ENCODE data around the gene PHLDB2. TPM values are rescaled to one million over a fixed set of nuclear protein-coding genes. Genes with fewer than 3 reads are reported as not detected.

Gene PHLDB2
- total RNA-seq, 1 donor from 2014 or later: 0.98 TPM

- Mint-ChIP-seq H3K27ac (no peak overlapping the region), H3K4me1 (peaks cover 21% of the 10 kb centered on the region), H3K4me3 (no peak overlapping the region), H3K9me3 (no peaks in the 10 kb centered on the region), H3K36me3 (ENCODE audit: low read depth) (no peaks in the 10 kb centered on the region), H3K27me3 (peaks cover 59% of the 10 kb centered on the region)
- no peak for DNase-seq
- intact Hi-C loops (cut with micrococcal nuclease): no loop called here
Measured at GRCh38 chr3:111857474-111857873, 1.6 kb upstream of the PHLDB2 start.

GRCh38 chr3:111858642-111859041 lies 423 bp upstream of the PHLDB2 start:
- H3K4me1 Mint-ChIP-seq: peaks cover 21% of the 10 kb centered on the region
- no peaks in the 10 kb centered on the region for H3K9me3 Mint-ChIP-seq
- peaks cover 71% of the 10 kb centered on the region for H3K27me3 Mint-ChIP-seq
- H3K4me3 Mint-ChIP-seq: peak overlapping the region; percentile 89
- no peaks in the 10 kb centered on the region for H3K36me3 Mint-ChIP-seq (ENCODE audit: low read depth)
- intact Hi-C loops (cut with micrococcal nuclease): no loop called here
- no peak for DNase-seq
- H3K27ac Mint-ChIP-seq: no peak overlapping the region

- Mint-ChIP-seq H3K27me3 (peaks cover 74% of the 10 kb centered on the region), H3K4me3 (peak overlapping the region; percentile 89), H3K27ac (peak overlapping the region; percentile 18), H3K4me1 (peaks cover 21% of the 10 kb centered on the region), H3K9me3 (no peaks in the 10 kb centered on the region), H3K36me3 (ENCODE audit: low read depth) (no peaks in the 10 kb centered on the region)
- peak; percentile 84 for DNase-seq
- intact Hi-C loops (cut with micrococcal nuclease): loop anchor here (1.0 to 2.0 kb wide), 2 partner anchors 107 to 143 kb away; no protein-coding TSS in a partner anchor
Measured at GRCh38 chr3:111859974-111860859, 1.2 kb downstream of the PHLDB2 start.

GRCh38 chr3:111861391-111861790 lies 2.3 kb downstream of the PHLDB2 start:
- H3K27me3 Mint-ChIP-seq: peaks cover 70% of the 10 kb centered on the region
- intact Hi-C loops (cut with micrococcal nuclease): loop anchor here (2.0 kb wide), 1 partner anchor 105 kb away; no protein-coding TSS in a partner anchor

GRCh38 chr3:111862415-111862814 lies 3.4 kb downstream of the PHLDB2 start:
- Mint-ChIP-seq H3K27me3 (peaks cover 61% of the 10 kb centered on the region), H3K36me3 (ENCODE audit: low read depth) (no peaks in the 10 kb centered on the region), H3K27ac (no peak overlapping the region), H3K4me1 (peaks cover 21% of the 10 kb centered on the region), H3K4me3 (no peak overlapping the region), H3K9me3 (no peaks in the 10 kb centered on the region)
- intact Hi-C loops (cut with micrococcal nuclease): no loop called here
- DNase-seq: no peak

More at GRCh38 chr3:111861391-111861790, 2.3 kb downstream of the PHLDB2 start:
- Mint-ChIP-seq H3K9me3 (no peaks in the 10 kb centered on the region), H3K4me3 (peak overlapping the region; percentile 89), H3K36me3 (ENCODE audit: low read depth) (no peaks in the 10 kb centered on the region), H3K27ac (no peak overlapping the region), H3K4me1 (peaks cover 21% of the 10 kb centered on the region)
- DNase-seq: no peak

GRCh38 chr3:111862974-111863373 lies 3.9 kb downstream of the PHLDB2 start:
- peaks cover 21% of the 10 kb centered on the region for H3K4me1 Mint-ChIP-seq
- H3K4me3 Mint-ChIP-seq: no peak overlapping the region
- peaks cover 56% of the 10 kb centered on the region for H3K27me3 Mint-ChIP-seq
- H3K27ac Mint-ChIP-seq: no peak overlapping the region
- H3K36me3 Mint-ChIP-seq (ENCODE audit: low read depth): no peaks in the 10 kb centered on the region
- no peak for DNase-seq
- intact Hi-C loops (cut with micrococcal nuclease): no loop called here
- H3K9me3 Mint-ChIP-seq: no peaks in the 10 kb centered on the region

GRCh38 chr3:111863942-111864694 lies 5.1 kb downstream of the PHLDB2 start:
- intact Hi-C loops (cut with micrococcal nuclease): no loop called here
- Mint-ChIP-seq H3K27me3 (peaks cover 52% of the 10 kb centered on the region), H3K4me1 (peaks cover 17% of the 10 kb centered on the region), H3K27ac (no peak overlapping the region), H3K4me3 (no peak overlapping the region), H3K36me3 (ENCODE audit: low read depth) (no peaks in the 10 kb centered on the region), H3K9me3 (no peaks in the 10 kb centered on the region)
- no peak for DNase-seq

- no peaks in the 10 kb centered on the region for H3K36me3 Mint-ChIP-seq (ENCODE audit: low read depth)
- peaks cover 13% of the 10 kb centered on the region for H3K4me1 Mint-ChIP-seq
- intact Hi-C loops (cut with micrococcal nuclease): no loop called here
- peaks cover 49% of the 10 kb centered on the region for H3K27me3 Mint-ChIP-seq
- no peak overlapping the region for H3K4me3 Mint-ChIP-seq
- no peaks in the 10 kb centered on the region for H3K9me3 Mint-ChIP-seq
- H3K27ac Mint-ChIP-seq: no peak overlapping the region
- no peak for DNase-seq
Measured at GRCh38 chr3:111864821-111865656, 6.0 kb downstream of the PHLDB2 start.

GRCh38 chr3:111867889-111868426 lies 8.9 kb downstream of the PHLDB2 start:
- Mint-ChIP-seq H3K9me3 (no peaks in the 10 kb centered on the region), H3K4me1 (no peaks in the 10 kb centered on the region), H3K27ac (no peak overlapping the region), H3K36me3 (ENCODE audit: low read depth) (no peaks in the 10 kb centered on the region), H3K4me3 (no peak overlapping the region), H3K27me3 (peaks cover 29% of the 10 kb centered on the region)
- intact Hi-C loops (cut with micrococcal nuclease): no loop called here
- DNase-seq: no peak

GRCh38 chr3:111870620-111871019 lies 11.6 kb downstream of the PHLDB2 start:
- intact Hi-C loops (cut with micrococcal nuclease): no loop called here
- no peaks in the 10 kb centered on the region for H3K36me3 Mint-ChIP-seq (ENCODE audit: low read depth)
- H3K27me3 Mint-ChIP-seq: peaks cover 18% of the 10 kb centered on the region

GRCh38 chr3:111871809-111872623 lies 13.0 kb downstream of the PHLDB2 start:
- intact Hi-C loops (cut with micrococcal nuclease): no loop called here
- Mint-ChIP-seq H3K36me3 (ENCODE audit: low read depth) (no peaks in the 10 kb centered on the region), H3K27ac (no peak overlapping the region), H3K27me3 (peaks cover 20% of the 10 kb centered on the region), H3K4me1 (no peaks in the 10 kb centered on the region), H3K9me3 (no peaks in the 10 kb centered on the region), H3K4me3 (no peak overlapping the region)
- no peak for DNase-seq

More at GRCh38 chr3:111870620-111871019, 11.6 kb downstream of the PHLDB2 start:
- Mint-ChIP-seq H3K4me1 (no peaks in the 10 kb centered on the region), H3K4me3 (no peak overlapping the region), H3K27ac (no peak overlapping the region), H3K9me3 (no peaks in the 10 kb centered on the region)
- DNase-seq: no peak

- H3K4me3 Mint-ChIP-seq: no peak overlapping the region
- H3K27ac Mint-ChIP-seq: no peak overlapping the region
- intact Hi-C loops (cut with micrococcal nuclease): no loop called here
- peaks cover 19% of the 10 kb centered on the region for H3K27me3 Mint-ChIP-seq
- no peaks in the 10 kb centered on the region for H3K36me3 Mint-ChIP-seq (ENCODE audit: low read depth)
- no peaks in the 10 kb centered on the region for H3K9me3 Mint-ChIP-seq
- H3K4me1 Mint-ChIP-seq: no peaks in the 10 kb centered on the region
- DNase-seq: no peak
Measured at GRCh38 chr3:111872979-111873378, 13.9 kb downstream of the PHLDB2 start.

All from activated CD4-positive, alpha-beta T cell treated with anti-CD3 and anti-CD28 coated beads, Interleukin-2, amount 10 ng/mL, durations not matched to agents 24 days and 14 days (primary cell).